HCT116 (cell line): ENCODE measurements around the gene SCGN. TPM values are rescaled to one million over a fixed set of nuclear protein-coding genes. Genes with fewer than 3 reads are reported as not detected.

ENCODE experiments used
- ATAC-seq: fragments of 200-7000 bp; cut with Tn5 transposase; 2 replicates; pipeline ENCODE4 v1.9.1; 2020; ENCODE audit warnings: mild to moderate bottlenecking, moderate library complexity
- BruUV-seq: library from RNA; stranded (reverse); fragments of 400-500 nt; replicated peaks from 2 replicates; lab custom pipeline; 2021; lab: Mats Ljungman, UMichigan
- CTCF ChIA-PET: fragments of 300-600 bp; sonication (Branson Sonifier 250); formaldehyde crosslinking; loops from one replicate; lab custom pipeline; 2021; ENCODE audit warnings: antibody characterized with exemption; lab: Charles Lee
- POLR2A ChIA-PET: fragments of 300-600, 350-600 bp; sonication (Branson Sonifier 250); formaldehyde crosslinking; loops from one replicate; lab custom pipeline; 2021; ENCODE audit warnings: antibody characterized with exemption; lab: Charles Lee
- RAD21 ChIA-PET, 2 experiments: fragments of 300-600 bp; sonication (Branson Sonifier 250); formaldehyde crosslinking; loops; one replicate each; lab custom pipeline; 2023; ENCODE audit warnings: low total read pairs in 2 of 2; ENCODE audit not compliant: uncharacterized antibody in 2 of 2, unreplicated experiment in 2 of 2, low non-redundant PET in 1 of 2; lab: Charles Lee
- DNase-seq: peaks from one replicate; pipeline ENCODE4 v3.0.0-alpha.2; 2010; ENCODE audit warnings: low read depth, low spot score
- H2AFZ ChIP-seq: fragments of 200-600 bp; shearing (Covaris generic), sonication (generic); 2 replicates; pipeline ENCODE4 v1.6.1; 2017; ENCODE audit warnings: low read depth, mixed run types, mixed read lengths, antibody characterized with exemption, low read length; ENCODE audit not compliant: poor library complexity, severe bottlenecking
- H3K27ac ChIP-seq: 2 replicates; pipeline ENCODE4 v1.5.1; 2012; ENCODE audit warnings: low read depth, low read length
- H3K27me3 ChIP-seq: fragments of 200-600 bp; sonication (generic); 2 replicates; pipeline ENCODE4 v1.6.1; 2016; ENCODE audit warnings: mixed run types, low read length, mixed read lengths; ENCODE audit not compliant: insufficient read depth
- H3K36me3 ChIP-seq, 2 experiments: fragments of 200-500 bp in 1 of 2; fragments of 200-600 bp in 1 of 2; sonication (Bioruptor generic) in 1 of 2; sonication (generic) in 1 of 2; 2 replicates each; pipeline versions ENCODE4 v1.5.1 to v1.6.1; 2014 to 2016; ENCODE audit warnings: low read length in 2 of 2, inconsistent platforms in 1 of 2, mixed read lengths in 1 of 2, mixed run types in 1 of 2; ENCODE audit not compliant: insufficient read depth in 2 of 2, control insufficient read depth in 1 of 2
- H3K4me1 ChIP-seq, 2 experiments: fragments of 200-600 bp in 1 of 2; sonication (generic) in 1 of 2; 2 replicates each; pipeline versions ENCODE4 v1.5.1 to v1.6.1; 2012 to 2017; ENCODE audit warnings: low read length in 2 of 2, inconsistent platforms in 1 of 2, mild to moderate bottlenecking in 1 of 2, mixed read lengths in 1 of 2, mixed run types in 1 of 2, moderate library complexity in 1 of 2; ENCODE audit not compliant: insufficient read depth in 2 of 2, control insufficient read depth in 1 of 2
- H3K4me2 ChIP-seq: fragments of 200-600 bp; sonication (generic); 2 replicates; pipeline ENCODE4 v1.6.1; 2017; ENCODE audit warnings: mixed run types, low read length, mixed read lengths
- H3K4me3 ChIP-seq, 2 experiments: fragments of 200-600 bp in 1 of 2; sonication (generic) in 1 of 2; replicated peaks in 1 of 2; 2 replicates each; pipeline ENCODE4 v1.5.1; 2011 to 2016; ENCODE audit warnings: low read length in 2 of 2, control low read depth in 1 of 2, low read depth in 1 of 2, mild to moderate bottlenecking in 1 of 2, mixed read lengths in 1 of 2, mixed run types in 1 of 2
- H3K79me2 ChIP-seq: fragments of 200-600 bp; sonication (generic); 2 replicates; pipeline ENCODE4 v1.6.1; 2017; ENCODE audit warnings: mild to moderate bottlenecking, mixed run types, low read length, moderate library complexity, mixed read lengths; ENCODE audit not compliant: insufficient read depth
- H3K9ac ChIP-seq: fragments of 200-600 bp; sonication (generic); 2 replicates; pipeline ENCODE4 v1.6.1; 2016; ENCODE audit warnings: low read length, mixed read lengths
- H3K9me2 ChIP-seq: fragments of 200-600 bp; sonication (generic), shearing (Covaris generic); 2 replicates; pipeline ENCODE4 v1.6.1; 2017; ENCODE audit warnings: mixed run types, mild to moderate bottlenecking, moderate library complexity; ENCODE audit not compliant: insufficient read depth
- H3K9me3 ChIP-seq, 2 experiments: fragments of 200-500 bp in 1 of 2; fragments of 200-600 bp in 1 of 2; sonication (Bioruptor generic) in 1 of 2; sonication (generic) in 1 of 2; 2 replicates each; pipeline ENCODE4 v1.6.1; 2014 to 2017; ENCODE audit warnings: low read length in 2 of 2, mixed read lengths in 2 of 2, inconsistent platforms in 1 of 2, low read depth in 1 of 2, mild to moderate bottlenecking in 1 of 2, mixed run types in 1 of 2, moderate library complexity in 1 of 2; ENCODE audit not compliant: control insufficient read depth in 1 of 2, insufficient read depth in 1 of 2
- H4K20me1 ChIP-seq: fragments of 200-600 bp; sonication (generic), shearing (Covaris generic); 2 replicates; pipeline ENCODE4 v1.6.1; 2017; ENCODE audit warnings: mixed run types, mild to moderate bottlenecking, moderate library complexity; ENCODE audit not compliant: insufficient read depth
- CTCF ChIP-seq, 3 experiments: fragments of 200-600 bp in 1 of 3; sonication (generic) in 1 of 3; IDR thresholded peaks in 2 of 3; conservative IDR thresholded peaks in 1 of 3; 2 replicates each; pipeline ENCODE4 v1.5.1; 2012 to 2017; ENCODE audit warnings: low read depth in 2 of 3, low read length in 2 of 3, antibody characterized with exemption in 1 of 3, borderline replicate concordance in 1 of 3, control low read depth in 1 of 3, mild to moderate bottlenecking in 1 of 3, mixed read lengths in 1 of 3, mixed run types in 1 of 3, moderate library complexity in 1 of 3; ENCODE audit not compliant: insufficient read depth in 1 of 3
- intact Hi-C: fragments of 100-400 bp; cut with micrococcal nuclease; formaldehyde crosslinking; loops from 2 replicates; pipeline ENCODE4 v1.10.0; 2022
- total RNA-seq: library from RNA; stranded (reverse); gene quantifications from one replicate; pipeline ENCODE4 v1.2.1, GENCODE V29; 2021; ENCODE audit not compliant: unreplicated experiment

The SCGN gene
- total RNA-seq, 1 experiment from 2014 or later = not detected

GRCh38 chr6:25750906-25751305 is 98.9 kb downstream of the SCGN start:
- intact Hi-C loops = no loop called here
- no peak overlapping the region for H3K4me2 ChIP-seq
- no peaks in the 10 kb centered on the region for H4K20me1 ChIP-seq
- CTCF ChIA-PET = interaction anchor here (0.6 kb wide), 1 partner anchor 335 kb away, joined by 3 read pairs; no protein-coding TSS in a partner anchor
- H3K9me2 ChIP-seq = no peaks in the 10 kb centered on the region
- no peaks in the 10 kb centered on the region for H3K27me3 ChIP-seq
- BruUV-seq = no TSS peak
- H3K9ac ChIP-seq = no peak overlapping the region
- no peak for DNase-seq
- H3K4me3 ChIP-seq = no peak overlapping the region
- H3K79me2 ChIP-seq = no peaks in the 10 kb centered on the region
- no peak for TF ChIP-seq CTCF (IDR thresholded peaks at IDR 0.05 in 2 of 3, conservative IDR thresholded peaks at IDR 0.05 in 1 of 3; ENCODE audit: borderline replicate concordance in 1 of 3, insufficient read depth in 1 of 3, low read depth in 2 of 3, low read length in 2 of 3)
- H3K27ac ChIP-seq = no peak overlapping the region
- RAD21 ChIA-PET = no interaction called here
- POLR2A ChIA-PET = no interaction called here
- H3K36me3 ChIP-seq = no peaks in the 10 kb centered on the region
- no peaks in the 10 kb centered on the region for H3K9me3 ChIP-seq
- no peak overlapping the region for H2AFZ ChIP-seq
- H3K4me1 ChIP-seq = no peaks in the 10 kb centered on the region
- ATAC-seq = no peak

Other genes starting within 250 kb of the SCGN start
- not detected for gene SLC17A4, start 102.5 kb downstream of the SCGN start, total RNA-seq
- not detected for gene SLC17A1, start 179.8 kb downstream of the SCGN start, total RNA-seq
- not detected for gene SLC17A3, start 222.0 kb downstream of the SCGN start, total RNA-seq